GM18951 (cell line): ENCODE measurements around the gene ACTL8.

ENCODE experiments used
- POLR2A ChIP-seq: IDR thresholded peaks from 4 replicates; pipeline ENCODE4 v1.6.1; 2011; ENCODE audit warnings: mild to moderate bottlenecking; ENCODE audit not compliant: insufficient read length, insufficient read depth; ENCODE audit errors: extremely low read depth
- in situ Hi-C: fragments of 300-500 bp; cut with MboI; formaldehyde crosslinking; loops from one replicate; pipeline ENCODE4 v1.12.0; 2022; ENCODE audit warnings: low sequenced_read_pairs, mixed read lengths, inconsistent platforms; ENCODE audit not compliant: unreplicated experiment

ACTL8 gene

DNA sequence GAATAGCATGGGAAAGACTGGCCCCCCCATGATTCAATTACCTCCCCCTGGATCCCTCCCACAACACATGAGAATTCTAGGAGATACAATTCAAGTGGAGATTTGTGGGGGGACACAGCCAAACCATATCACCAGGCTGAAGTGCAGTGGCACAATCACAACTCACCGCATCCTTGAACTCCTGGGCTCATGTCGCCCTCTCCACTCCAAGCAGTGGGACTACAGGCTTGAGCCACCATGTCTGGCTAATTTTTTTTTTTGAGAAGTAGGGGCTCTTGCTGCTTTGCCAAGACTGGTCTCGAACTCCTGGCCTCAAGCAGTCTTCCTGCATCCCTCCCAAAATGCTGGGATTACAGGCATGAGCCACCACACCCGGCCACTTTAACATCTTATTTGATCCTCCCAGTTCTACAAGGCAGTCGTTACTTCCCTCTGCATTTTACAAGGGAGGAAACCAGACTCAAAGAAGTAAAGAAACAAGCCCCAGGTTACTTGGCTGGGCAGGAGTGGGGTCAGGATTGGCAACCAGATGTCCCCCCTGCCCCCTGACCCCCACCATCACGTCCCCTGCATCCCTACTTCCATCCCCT, 26.9 kb upstream of the ACTL8 start:
- in situ Hi-C loops = no loop called here
- TF ChIP-seq POLR2A = no peak

DNA sequence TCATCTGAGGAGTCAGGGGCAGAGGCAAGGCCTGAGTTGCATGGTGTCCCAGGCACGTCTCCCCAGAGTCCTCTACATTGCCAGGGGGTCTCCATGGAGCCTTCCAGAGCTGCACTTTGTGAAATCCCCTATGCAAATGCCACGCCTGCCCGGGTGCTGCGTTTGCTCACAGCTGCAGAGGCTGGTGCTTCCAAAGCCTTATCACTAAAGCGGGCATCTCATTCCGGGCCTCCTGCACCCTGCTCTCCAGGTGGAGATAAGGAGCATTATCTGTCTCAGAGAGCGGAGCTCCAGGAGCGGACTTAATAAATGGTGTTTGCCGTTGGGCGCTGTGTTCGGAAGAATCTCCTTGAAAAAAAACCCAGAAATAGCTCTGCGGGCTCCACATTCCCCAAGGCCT, 25.9 kb upstream of the ACTL8 start:
- in situ Hi-C loops = no loop called here
- TF ChIP-seq POLR2A = no peak

DNA sequence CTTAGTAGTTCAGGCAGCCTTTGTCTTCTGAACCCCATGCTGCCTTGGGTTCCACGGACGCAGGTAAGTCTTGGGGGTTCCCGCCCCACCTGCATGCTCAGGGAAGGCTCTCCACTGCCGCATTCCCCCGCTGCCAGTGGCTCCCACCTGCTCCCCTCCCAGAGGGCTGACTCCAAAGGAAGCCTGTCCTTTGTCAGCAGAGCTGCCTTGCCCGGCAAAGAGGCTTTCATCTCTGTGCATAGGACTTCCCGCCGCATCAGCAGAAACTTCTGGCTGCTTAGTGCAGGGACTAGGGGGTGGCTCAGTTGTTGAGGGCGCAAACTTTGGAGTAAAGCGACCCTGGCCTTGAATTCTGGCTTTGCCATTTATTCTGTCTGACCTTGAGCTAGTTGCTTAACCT, 25.2 kb upstream of the ACTL8 start:
- no peak for TF ChIP-seq POLR2A
- in situ Hi-C loops = no loop called here

DNA sequence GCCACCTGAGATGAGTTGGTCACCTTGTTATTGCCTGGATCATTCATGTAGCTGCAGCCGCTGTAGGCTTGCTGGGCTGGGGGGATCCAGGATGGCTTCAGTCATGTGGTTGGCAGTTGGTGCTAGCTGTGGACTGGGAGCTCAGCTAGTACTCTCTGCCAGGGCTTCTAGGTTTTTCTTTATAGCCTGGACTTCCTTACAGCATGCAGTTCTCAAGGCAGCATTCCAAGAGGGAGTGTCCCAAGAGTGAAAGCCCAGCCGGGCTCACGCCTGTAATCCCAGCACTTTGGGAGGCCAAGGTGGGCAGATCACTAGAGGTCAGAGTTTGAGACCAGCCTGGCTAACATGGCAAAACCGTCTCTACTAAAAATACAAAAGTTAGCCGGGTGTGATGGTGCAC, 23.7 kb upstream of the ACTL8 start:
- TF ChIP-seq POLR2A = no peak
- in situ Hi-C loops = no loop called here

DNA sequence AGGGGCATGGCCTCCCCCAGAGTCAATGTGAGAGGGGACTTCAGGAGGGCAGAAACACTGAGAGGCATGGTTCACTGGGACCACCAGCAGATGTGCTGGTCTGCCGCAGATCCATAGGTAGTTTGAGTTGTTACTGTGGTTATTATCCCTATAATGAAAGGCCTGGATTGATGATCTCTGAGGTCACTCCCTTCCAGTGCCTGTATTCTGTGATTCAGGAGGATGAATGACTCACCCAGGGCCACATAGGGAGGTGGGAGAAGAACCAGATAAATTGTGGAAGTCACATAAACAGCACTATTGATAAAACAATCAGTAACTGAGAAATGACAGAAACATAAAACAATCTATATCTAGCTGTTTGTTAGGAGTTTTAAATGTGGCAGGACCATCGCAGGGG, 22.7 kb upstream of the ACTL8 start:
- in situ Hi-C loops = no loop called here
- no peak for TF ChIP-seq POLR2A

DNA sequence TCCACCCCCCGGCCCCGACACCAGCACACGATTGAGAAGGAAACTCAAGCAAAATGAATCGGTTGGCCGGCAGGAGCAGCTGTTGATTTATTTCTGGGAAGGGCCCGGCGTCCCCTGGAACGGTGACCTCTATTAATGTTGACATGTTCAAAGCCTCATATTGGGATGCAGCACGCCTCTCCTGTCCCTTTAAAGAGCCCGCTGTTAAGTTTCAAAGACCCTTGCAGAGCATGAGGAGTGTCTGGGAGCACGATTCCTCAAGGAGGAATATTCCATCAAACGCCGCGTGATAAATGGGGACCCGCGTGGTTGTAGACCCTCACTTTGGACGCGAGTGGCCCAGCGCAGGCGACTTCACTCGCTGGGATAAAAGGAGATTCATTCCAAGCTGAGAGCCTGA, 21.5 kb upstream of the ACTL8 start:
- in situ Hi-C loops = no loop called here
- TF ChIP-seq POLR2A = no peak

DNA sequence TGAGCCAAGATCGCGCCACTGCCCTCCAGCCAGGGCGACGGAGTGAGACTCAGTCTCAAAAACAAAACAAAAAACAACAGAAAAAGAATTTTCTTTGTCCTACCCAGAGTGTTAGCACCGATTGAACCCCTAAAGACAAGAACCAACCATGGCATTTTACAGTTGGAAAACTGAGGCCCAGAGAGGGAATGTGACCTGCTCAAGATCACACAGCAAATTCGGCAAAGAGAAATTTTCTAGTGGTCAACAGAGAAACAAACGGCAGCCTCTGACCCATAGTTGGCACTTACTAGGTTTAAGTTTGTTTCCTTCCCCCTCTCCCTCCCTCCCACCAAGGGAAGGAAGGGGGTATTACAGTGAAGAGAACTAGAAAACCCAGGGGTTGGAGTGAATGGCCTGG, 20.5 kb upstream of the ACTL8 start:
- in situ Hi-C loops = no loop called here
- no peak for TF ChIP-seq POLR2A

DNA sequence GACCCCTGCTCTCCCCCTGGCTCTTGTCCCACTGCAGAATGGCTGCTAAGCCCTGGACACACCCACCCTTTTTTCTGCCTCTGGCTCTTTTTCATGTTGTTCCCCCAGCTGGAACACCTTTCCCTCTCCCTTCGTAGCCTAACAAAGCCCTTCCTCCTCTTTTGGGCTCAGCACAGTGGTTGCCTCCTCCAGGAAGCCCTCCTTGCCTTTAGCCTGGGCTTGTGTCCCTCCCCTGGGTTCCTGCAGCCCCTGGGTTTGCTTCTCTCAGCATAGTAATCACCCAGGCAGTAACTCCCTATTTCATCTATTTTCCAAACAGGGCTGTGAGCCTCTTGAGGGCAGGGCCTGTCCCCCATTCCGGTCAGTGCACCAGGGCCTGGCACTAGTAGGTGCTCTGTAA, 19.8 kb upstream of the ACTL8 start:
- no peak for TF ChIP-seq POLR2A
- in situ Hi-C loops = no loop called here

DNA sequence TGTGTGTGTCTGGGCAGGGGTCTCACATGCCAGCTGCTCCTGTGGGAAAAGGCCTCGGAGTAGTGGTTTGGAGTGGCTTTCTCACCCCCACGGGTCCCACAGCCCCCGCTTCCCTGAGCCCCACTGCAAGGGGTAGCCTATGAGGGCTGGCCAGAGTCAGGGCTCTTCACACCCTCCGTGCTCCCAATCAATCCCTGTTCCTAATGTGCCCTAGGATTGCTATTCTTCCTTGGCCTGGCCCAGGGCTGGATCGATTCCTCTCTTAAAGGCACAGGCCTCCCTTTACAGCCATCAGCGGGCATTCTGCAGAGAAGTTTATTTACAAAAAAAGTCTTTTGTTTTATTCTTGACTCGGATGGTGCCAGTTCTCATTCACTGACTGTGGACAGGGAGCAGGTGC, 19.3 kb upstream of the ACTL8 start:
- no peak for TF ChIP-seq POLR2A
- in situ Hi-C loops = no loop called here

DNA sequence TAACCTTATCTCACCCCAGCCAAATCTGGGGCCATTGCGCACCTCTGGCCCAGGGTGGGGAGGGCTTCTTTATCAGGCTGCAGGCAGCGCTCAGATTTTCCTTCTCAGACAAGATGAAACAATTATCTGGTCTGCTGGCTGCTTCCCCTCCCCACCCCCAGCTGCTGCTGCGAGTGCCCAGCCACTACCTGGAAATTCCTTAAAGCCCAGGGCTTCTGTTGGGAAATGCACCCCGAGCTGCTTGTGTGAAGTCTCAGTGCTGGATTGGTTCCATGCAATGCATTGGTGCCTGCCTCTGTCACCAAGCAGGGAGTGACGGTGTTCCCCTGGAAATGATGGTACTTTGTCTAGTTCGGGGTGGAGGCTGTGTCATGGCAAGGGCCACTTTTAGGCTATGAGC, 18.5 kb upstream of the ACTL8 start:
- in situ Hi-C loops = no loop called here
- TF ChIP-seq POLR2A = no peak

DNA sequence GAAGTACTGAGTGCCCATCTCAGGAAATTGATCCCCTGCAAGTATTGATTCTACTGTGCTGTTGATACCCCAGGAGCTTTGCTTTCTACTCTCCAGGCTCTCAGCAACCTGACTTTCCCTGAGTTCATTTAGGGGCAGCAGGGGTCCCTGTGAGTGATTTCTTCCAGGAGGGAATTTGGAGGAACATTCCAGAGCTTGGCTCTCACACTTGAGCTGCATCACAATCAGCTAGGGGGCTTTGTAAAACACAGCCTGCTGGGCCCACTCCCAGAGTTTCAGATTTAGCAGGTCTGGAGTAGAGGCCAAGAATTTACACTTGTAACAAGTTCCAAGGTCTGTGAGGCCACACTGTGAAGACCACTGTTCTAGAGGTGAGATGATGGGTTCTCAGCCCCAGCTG, 16.1 kb upstream of the ACTL8 start:
- no peak for TF ChIP-seq POLR2A
- in situ Hi-C loops = no loop called here

DNA sequence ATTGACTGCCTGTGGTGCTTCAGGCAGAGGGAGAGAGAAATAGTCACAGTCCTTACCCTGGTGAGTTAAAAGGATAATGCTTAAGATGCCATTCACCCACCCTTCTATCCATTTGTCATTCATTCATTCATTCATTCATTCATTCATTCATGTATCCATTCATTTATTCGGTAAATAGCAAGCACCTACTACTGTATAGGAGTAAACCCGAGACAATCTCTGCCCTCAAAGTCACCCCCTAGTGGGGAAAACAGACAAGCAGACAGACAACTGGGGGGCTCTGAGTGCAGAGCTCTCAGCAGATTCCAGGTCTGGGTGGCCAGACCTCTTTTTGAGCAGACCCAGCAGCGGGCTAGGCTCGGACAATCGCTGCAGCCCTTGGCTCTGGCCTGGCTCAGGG, 14.1 kb upstream of the ACTL8 start:
- TF ChIP-seq POLR2A = no peak
- in situ Hi-C loops = no loop called here

DNA sequence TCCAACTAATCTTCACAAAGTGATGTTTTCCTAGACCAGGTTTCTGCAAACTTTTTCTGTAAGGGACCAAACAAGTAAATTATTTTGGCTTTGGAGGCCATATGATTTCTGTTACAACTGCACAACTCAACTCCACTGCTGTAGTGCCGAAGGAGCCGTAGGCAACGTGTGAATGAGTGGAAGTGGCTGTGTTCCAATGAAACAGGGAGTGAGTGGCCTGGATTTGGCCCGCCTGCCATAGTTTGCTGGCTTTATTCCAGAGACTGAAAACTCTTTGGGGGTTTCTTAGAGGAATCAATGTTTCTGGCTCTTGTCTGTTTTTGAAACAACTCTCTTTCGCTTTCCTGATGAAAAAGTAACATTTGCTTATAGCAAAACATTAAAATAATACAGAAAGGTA, 12.6 kb upstream of the ACTL8 start:
- TF ChIP-seq POLR2A = no peak
- in situ Hi-C loops = no loop called here

DNA sequence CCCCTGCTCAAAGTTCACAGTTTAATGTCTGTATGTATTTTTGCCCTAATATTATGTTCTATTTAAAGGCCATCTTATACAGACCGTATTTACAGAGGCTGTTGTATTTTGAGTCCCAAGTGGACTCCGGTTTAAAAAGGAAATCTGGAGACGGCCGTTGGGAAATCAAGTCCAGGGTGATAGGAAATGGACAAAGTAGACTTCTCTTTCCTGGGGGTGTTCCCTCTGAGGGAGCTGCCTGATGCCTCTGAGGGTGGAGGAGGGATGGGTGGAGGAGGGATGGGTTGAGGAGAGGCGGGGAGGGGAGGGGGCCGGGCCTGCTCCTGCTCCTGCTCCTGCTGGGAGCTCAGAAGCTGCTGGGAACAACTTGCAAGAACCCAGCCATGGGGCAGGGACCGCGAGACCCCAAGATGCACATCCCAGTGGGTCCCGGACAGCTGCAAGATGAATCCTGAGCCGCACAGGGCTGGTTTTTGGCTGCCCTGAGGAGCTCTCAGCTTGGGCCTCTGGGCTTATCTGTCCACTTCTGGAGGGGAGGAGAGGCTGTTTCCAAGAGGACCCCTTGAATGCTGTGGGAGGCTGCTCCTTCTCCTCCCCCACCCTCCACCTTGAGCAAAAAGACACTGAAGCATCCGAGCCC, 12.0 kb upstream of the ACTL8 start:
- TF ChIP-seq POLR2A = no peak
- in situ Hi-C loops = no loop called here

DNA sequence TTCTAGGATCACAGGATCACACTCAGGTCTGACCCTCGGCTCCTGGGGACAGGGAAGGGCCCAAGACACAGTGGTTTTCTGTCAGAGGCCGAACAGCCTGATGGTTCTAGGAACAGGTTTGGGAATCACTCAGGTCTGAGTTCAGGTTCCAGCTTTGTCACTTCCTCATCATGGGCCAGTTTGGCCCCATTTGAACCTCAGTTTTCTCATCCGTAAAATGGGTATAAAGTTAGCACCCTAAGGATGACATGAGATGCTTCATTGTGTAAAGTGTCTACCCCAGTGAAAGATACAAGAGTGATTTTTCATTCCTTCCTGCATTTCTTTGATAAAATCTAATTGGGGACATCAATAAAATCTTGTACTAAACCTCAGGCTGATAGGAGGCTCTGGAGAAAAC, 11.2 kb upstream of the ACTL8 start:
- in situ Hi-C loops = no loop called here
- no peak for TF ChIP-seq POLR2A
